PC-3 (cell line): ENCODE measurements around the gene NOX3.

Experiments
- EZH2 ChIP-seq: fragments of 300-600 bp; sonication (generic); IDR thresholded peaks from one replicate; pipeline ENCODE4 v1.6.1; 2017; ENCODE audit warnings: antibody characterized with exemption, mild to moderate bottlenecking, low read length; ENCODE audit not compliant: unreplicated experiment
- EZH2phosphoT487 ChIP-seq: fragments of 300-600 bp; sonication (generic); IDR thresholded peaks from 2 replicates; pipeline ENCODE4 v1.6.1; 2018; ENCODE audit warnings: mild to moderate bottlenecking, antibody characterized with exemption, low read length, borderline replicate concordance
- TF ChIP-seq, protein P1 (sequence below): fragments of 300-600 bp; sonication (generic); conservative IDR thresholded peaks from 2 replicates; pipeline ENCODE4 v1.5.1; 2017; ENCODE audit warnings: antibody characterized with exemption, low read depth, mild to moderate bottlenecking, low read length

DNA sequence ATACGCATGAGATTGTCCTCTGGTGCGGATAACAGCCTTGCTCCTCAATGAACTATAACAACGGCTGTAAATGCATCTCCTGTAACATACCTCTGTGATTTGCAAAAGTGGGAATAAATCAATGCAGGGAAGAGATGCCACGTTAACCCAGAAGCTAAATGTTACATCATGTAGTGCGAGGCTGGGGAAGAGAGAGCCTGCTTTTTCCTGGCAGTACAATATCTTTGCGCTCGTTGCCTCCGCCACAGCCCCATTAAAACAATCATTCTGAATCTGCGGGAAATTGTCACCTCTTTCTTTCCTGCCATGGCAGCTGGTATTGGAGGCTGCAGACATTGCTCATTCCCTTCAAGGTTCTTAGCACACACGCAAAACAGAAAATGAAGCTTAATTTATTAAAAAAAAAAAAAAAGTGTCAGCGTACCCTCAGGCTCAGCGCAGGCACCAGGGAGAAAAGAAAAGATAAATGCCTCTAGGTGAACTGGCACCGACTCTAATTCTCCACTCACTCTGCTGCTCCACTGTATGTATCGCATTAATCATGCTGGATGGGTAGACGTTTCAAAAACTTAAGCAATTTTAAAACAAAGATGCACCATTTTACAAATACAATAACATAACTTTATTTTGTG lies 71.2 kb downstream of the NOX3 start:
- TF ChIP-seq EZH2 (no peak), EZH2phosphoT487 (no peak)
- TF ChIP-seq, protein P1, sequence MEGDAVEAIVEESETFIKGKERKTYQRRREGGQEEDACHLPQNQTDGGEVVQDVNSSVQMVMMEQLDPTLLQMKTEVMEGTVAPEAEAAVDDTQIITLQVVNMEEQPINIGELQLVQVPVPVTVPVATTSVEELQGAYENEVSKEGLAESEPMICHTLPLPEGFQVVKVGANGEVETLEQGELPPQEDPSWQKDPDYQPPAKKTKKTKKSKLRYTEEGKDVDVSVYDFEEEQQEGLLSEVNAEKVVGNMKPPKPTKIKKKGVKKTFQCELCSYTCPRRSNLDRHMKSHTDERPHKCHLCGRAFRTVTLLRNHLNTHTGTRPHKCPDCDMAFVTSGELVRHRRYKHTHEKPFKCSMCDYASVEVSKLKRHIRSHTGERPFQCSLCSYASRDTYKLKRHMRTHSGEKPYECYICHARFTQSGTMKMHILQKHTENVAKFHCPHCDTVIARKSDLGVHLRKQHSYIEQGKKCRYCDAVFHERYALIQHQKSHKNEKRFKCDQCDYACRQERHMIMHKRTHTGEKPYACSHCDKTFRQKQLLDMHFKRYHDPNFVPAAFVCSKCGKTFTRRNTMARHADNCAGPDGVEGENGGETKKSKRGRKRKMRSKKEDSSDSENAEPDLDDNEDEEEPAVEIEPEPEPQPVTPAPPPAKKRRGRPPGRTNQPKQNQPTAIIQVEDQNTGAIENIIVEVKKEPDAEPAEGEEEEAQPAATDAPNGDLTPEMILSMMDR, result no peak
